ENCODE data around the gene DBET.
"Not testable (repeated sequence)": the region's sequence is repeated elsewhere in the genome, so short reads cannot be mapped to it uniquely, and the experiment has no call there.

Gene DBET

GRCh38 chr4:190110570-190111295 lies 46.4 kb downstream of the DBET start:
- DNase-seq; in situ Hi-C loops (cut with HindIII; ENCODE audit: low pct_ligation_motif_present, low pct_unique_long_range_greater_than_20kb, low sequenced_read_pairs): not testable (repeated sequence)

GRCh38 chr4:190112879-190113278 lies 48.6 kb downstream of the DBET start:
- DNase-seq; in situ Hi-C loops (cut with HindIII; ENCODE audit: low pct_ligation_motif_present, low pct_unique_long_range_greater_than_20kb, low sequenced_read_pairs): not testable (repeated sequence)

DNA sequence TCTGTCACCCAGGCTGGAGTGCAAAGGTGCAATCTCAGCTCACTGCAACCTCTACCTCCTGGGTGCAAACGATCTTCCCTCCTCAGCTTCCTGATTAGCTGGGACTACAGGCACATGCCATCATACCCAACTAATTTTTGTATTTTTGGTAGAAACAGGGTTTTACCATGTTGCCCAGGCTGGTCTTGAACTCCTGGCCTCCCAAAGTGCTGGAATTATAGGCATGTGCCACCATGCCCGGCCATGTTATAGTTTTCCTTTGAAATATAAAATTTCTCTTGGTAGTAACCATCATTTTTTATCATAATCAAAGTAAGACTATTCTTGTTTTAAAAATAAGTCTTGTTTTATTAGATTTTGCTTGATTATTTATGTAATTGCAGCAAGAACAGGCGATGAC lies 50.7 kb downstream of the DBET start:
- in situ Hi-C loops (cut with HindIII; ENCODE audit: low pct_ligation_motif_present, low pct_unique_long_range_greater_than_20kb, low sequenced_read_pairs); DNase-seq: not testable (repeated sequence)

Measured in ACHN (cell line).